ENCODE measurements around the gene KRT26.

GRCh38 chr17:40810494-40810893, 38.5 kb upstream of the KRT26 start:
- TF ChIP-seq CTCF (optimal IDR thresholded peaks at IDR 0.05 in 1 of 3, IDR thresholded peaks at IDR 0.05 in 1 of 3, conservative IDR thresholded peaks at IDR 0.05 in 1 of 3; ENCODE audit: extremely low read depth in 1 of 3, insufficient read depth in 2 of 3, low read length in 3 of 3) (no peak), EZH2 (IDR thresholded peaks at IDR 0.05; ENCODE audit: low read length) (no peak)

Data from keratinocyte (primary cell).